HEK293 (cell line): Measurements from ENCODE around the gene SKA2.

Experiments used
- CTCF ChIA-PET: fragments of 350-600 bp; formaldehyde crosslinking; extraction: SDS; loops from one replicate; lab custom pipeline; 2021; ENCODE audit warnings: antibody characterized with exemption; lab: Yijun Ruan, JAX
- POLR2A ChIA-PET: fragments of 300-600 bp; formaldehyde crosslinking; extraction: SDS; loops from one replicate; lab custom pipeline; 2020; ENCODE audit warnings: antibody characterized with exemption, inconsistent platforms; lab: Yijun Ruan, JAX
- H3K27ac ChIP-seq: fragments of 200-500 bp; sonication (Bioruptor generic); 2 replicates; pipeline ENCODE4 v1.5.1; 2014; ENCODE audit warnings: low read depth, low read length, control low read depth, inconsistent platforms; ENCODE audit errors: extremely low read depth
- H3K36me3 ChIP-seq, 2 experiments: fragments of 200-500 bp in 1 of 2; sonication (Bioruptor generic) in 1 of 2; 1 replicate in 1 of 2; 2 replicates in 1 of 2; pipeline ENCODE4 v1.5.1; 2014 to 2017; ENCODE audit warnings: inconsistent platforms in 2 of 2, low read length in 2 of 2; ENCODE audit not compliant: control insufficient read depth in 2 of 2, insufficient read depth in 1 of 2
- H3K4me1 ChIP-seq: fragments of 200-500 bp; sonication (Bioruptor generic); 2 replicates; pipeline ENCODE4 v1.5.1; 2014; ENCODE audit warnings: mild to moderate bottlenecking, low read length, inconsistent platforms; ENCODE audit not compliant: control insufficient read depth, insufficient read depth
- H3K4me3 ChIP-seq: 2 replicates; pipeline ENCODE4 v1.5.1; 2011; ENCODE audit warnings: low read depth, mild to moderate bottlenecking, control low read depth, low read length, moderate library complexity
- H3K9me3 ChIP-seq: fragments of 200-500 bp; sonication (Bioruptor generic); 2 replicates; pipeline ENCODE4 v1.5.1; 2014; ENCODE audit warnings: low read depth, low read length, inconsistent platforms; ENCODE audit not compliant: control insufficient read depth, insufficient read depth
- SCRT2 ChIP-seq: fragments of 450-650 bp; formaldehyde crosslinking; IDR thresholded peaks from 2 replicates; pipeline ENCODE4 v1.5.1; 2016; ENCODE audit warnings: missing biosample characterization, missing genetic modification characterization
- SP7 ChIP-seq: fragments of 450-650 bp; formaldehyde crosslinking; IDR thresholded peaks from 2 replicates; pipeline ENCODE4 v1.5.1; 2016; ENCODE audit warnings: missing biosample characterization, missing genetic modification characterization
- ZBTB10 ChIP-seq: fragments of 450-650 bp; formaldehyde crosslinking; IDR thresholded peaks from 2 replicates; pipeline ENCODE4 v1.5.1; 2016; ENCODE audit warnings: missing biosample characterization, missing genetic modification characterization
- ZBTB17 ChIP-seq: fragments of 450-650 bp; formaldehyde crosslinking; IDR thresholded peaks from 2 replicates; pipeline ENCODE4 v1.5.1; 2016; ENCODE audit warnings: missing biosample characterization, missing genetic modification characterization
- ZBTB20 ChIP-seq: fragments of 450-650 bp; formaldehyde crosslinking; IDR thresholded peaks from 2 replicates; pipeline ENCODE4 v1.5.1; 2016; ENCODE audit warnings: missing biosample characterization, missing genetic modification characterization
- ZBTB21 ChIP-seq: fragments of 450-650 bp; formaldehyde crosslinking; IDR thresholded peaks from 2 replicates; pipeline ENCODE4 v1.5.1; 2017; ENCODE audit warnings: missing biosample characterization, missing genetic modification characterization
- ZEB2 ChIP-seq: fragments of 450-650 bp; formaldehyde crosslinking; IDR thresholded peaks from 2 replicates; pipeline ENCODE4 v1.5.1; 2016; ENCODE audit warnings: missing biosample characterization, missing genetic modification characterization
- ZFHX2 ChIP-seq: fragments of 450-650 bp; formaldehyde crosslinking; conservative IDR thresholded peaks from 2 replicates; pipeline ENCODE4 v1.5.1; 2016; ENCODE audit warnings: missing biosample characterization, missing genetic modification characterization
- ZFP37 ChIP-seq: fragments of 450-650 bp; formaldehyde crosslinking; IDR thresholded peaks from 2 replicates; pipeline ENCODE4 v1.5.1; 2016; ENCODE audit warnings: missing biosample characterization, missing genetic modification characterization
- ZFP41 ChIP-seq: fragments of 450-650 bp; formaldehyde crosslinking; IDR thresholded peaks from 2 replicates; pipeline ENCODE4 v1.5.1; 2016; ENCODE audit warnings: missing biosample characterization, missing genetic modification characterization, borderline replicate concordance
- ZNF121 ChIP-seq: fragments of 450-650 bp; formaldehyde crosslinking; IDR thresholded peaks from 2 replicates; pipeline ENCODE4 v1.5.1; 2016; ENCODE audit warnings: missing biosample characterization, missing genetic modification characterization
- ZNF146 ChIP-seq: fragments of 450-650 bp; formaldehyde crosslinking; IDR thresholded peaks from 2 replicates; pipeline ENCODE4 v1.5.1; 2016; ENCODE audit warnings: missing biosample characterization, missing genetic modification characterization
- ZNF16 ChIP-seq: fragments of 450-650 bp; formaldehyde crosslinking; IDR thresholded peaks from 2 replicates; pipeline ENCODE4 v1.5.1; 2016; ENCODE audit warnings: low read depth, missing biosample characterization, missing genetic modification characterization
- ZNF223 ChIP-seq: fragments of 450-650 bp; formaldehyde crosslinking; IDR thresholded peaks from 2 replicates; pipeline ENCODE4 v1.5.1; 2016; ENCODE audit warnings: missing biosample characterization, missing genetic modification characterization
- ZNF266 ChIP-seq: fragments of 450-650 bp; formaldehyde crosslinking; IDR thresholded peaks from 2 replicates; pipeline ENCODE4 v1.5.1; 2016; ENCODE audit warnings: missing biosample characterization, missing genetic modification characterization, low read depth
- ZNF426 ChIP-seq: fragments of 450-650 bp; formaldehyde crosslinking; IDR thresholded peaks from 2 replicates; pipeline ENCODE4 v1.5.1; 2017; ENCODE audit warnings: missing biosample characterization, missing genetic modification characterization, mild to moderate bottlenecking, inconsistent platforms, moderate library complexity
- ZNF514 ChIP-seq: fragments of 450-650 bp; formaldehyde crosslinking; IDR thresholded peaks from 2 replicates; pipeline ENCODE4 v1.5.1; 2016; ENCODE audit warnings: missing biosample characterization, missing genetic modification characterization
- ZNF549 ChIP-seq: fragments of 450-650 bp; IDR thresholded peaks from 2 replicates; pipeline ENCODE4 v1.5.1; 2018; ENCODE audit warnings: missing biosample characterization, missing genetic modification characterization, mild to moderate bottlenecking, inconsistent platforms, moderate library complexity
- ZNF664 ChIP-seq: fragments of 450-650 bp; formaldehyde crosslinking; IDR thresholded peaks from 2 replicates; pipeline ENCODE4 v1.5.1; 2016; ENCODE audit warnings: missing biosample characterization, missing genetic modification characterization
- ZNF747 ChIP-seq: fragments of 450-650 bp; formaldehyde crosslinking; IDR thresholded peaks from 2 replicates; pipeline ENCODE4 v1.5.1; 2016; ENCODE audit warnings: missing biosample characterization, missing genetic modification characterization
- TF ChIP-seq, protein P1 (sequence below): fragments of 450-650 bp; formaldehyde crosslinking; IDR thresholded peaks from 2 replicates; pipeline ENCODE4 v1.5.1; 2017; ENCODE audit warnings: missing biosample characterization, missing genetic modification characterization
- TF ChIP-seq, protein P2 (sequence below): fragments of 450-650 bp; formaldehyde crosslinking; IDR thresholded peaks from 2 replicates; pipeline ENCODE4 v1.5.1; 2016; ENCODE audit warnings: missing biosample characterization, missing genetic modification characterization

The SKA2 gene

DNA sequence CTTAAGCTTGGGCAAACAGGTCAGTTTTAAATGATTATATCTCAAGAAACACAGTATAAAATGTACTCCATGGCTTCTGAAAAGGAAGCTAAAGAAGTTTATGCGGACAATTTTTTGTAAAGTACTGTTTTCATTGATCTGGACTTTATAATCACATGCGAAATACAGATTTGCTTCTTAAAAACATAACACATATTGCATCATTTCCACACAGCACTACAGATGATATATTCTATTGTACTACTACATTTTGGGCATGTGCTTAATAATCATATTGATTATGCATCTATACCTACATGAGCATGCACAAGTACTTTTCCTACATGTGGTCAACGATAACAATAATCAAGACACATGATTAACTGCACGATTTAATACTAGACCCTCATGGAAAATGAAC, 70.8 kb downstream of the SKA2 start:
- Histone ChIP-seq H3K4me1 (no peaks in the 10 kb centered on the region), H3K9me3 (no peaks in the 10 kb centered on the region), H3K36me3 (peaks cover 58 to 62% of the 10 kb centered on the region in 2 experiments), H3K27ac (no peak overlapping the region), H3K4me3 (no peak overlapping the region)
- POLR2A ChIA-PET: no interaction called here
- TF ChIP-seq ZNF664 (tag by site-specific recombination) (peak; percentile 74), ZNF549 (tag by site-specific recombination) (no peak)
- CTCF ChIA-PET: no interaction called here

DNA sequence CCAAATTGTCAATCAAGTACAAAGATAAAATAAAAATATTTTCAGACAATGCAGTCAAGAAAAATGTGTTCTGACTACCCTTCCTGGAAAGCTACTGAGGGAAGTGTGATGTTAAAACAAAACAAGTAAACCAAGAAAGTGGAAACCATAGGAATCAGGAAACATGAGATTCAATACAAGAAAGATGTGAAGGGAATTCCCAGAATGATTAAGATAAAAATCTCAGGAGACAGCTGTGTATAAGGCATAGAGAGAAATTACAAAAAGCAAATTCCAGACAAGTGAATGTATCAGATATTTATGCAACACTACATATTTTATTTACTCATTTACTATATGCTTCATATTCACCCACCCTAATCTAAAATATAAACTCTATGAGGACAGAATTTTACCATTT, 80.5 kb downstream of the SKA2 start:
- TF ChIP-seq ZEB2 (tag by site-specific recombination) (no peak), SCRT2 (tag by site-specific recombination) (no peak), ZNF266 (tag by site-specific recombination) (no peak), ZNF426 (tag by site-specific recombination) (no peak), ZNF146 (tag by site-specific recombination) (no peak), ZFP37 (no peak), ZNF514 (tag by site-specific recombination) (no peak), ZNF223 (no peak), ZBTB21 (tag by site-specific recombination) (no peak), ZFHX2 (tag by site-specific recombination) (no peak), ZFP41 (tag by site-specific recombination) (no peak), ZBTB10 (tag by site-specific recombination) (no peak), ZNF747 (tag by site-specific recombination) (no peak), ZNF16 (no peak), SP7 (tag by site-specific recombination) (no peak), ZBTB17 (tag by site-specific recombination) (no peak), ZNF121 (tag by site-specific recombination) (no peak), ZBTB20 (tag by site-specific recombination) (no peak)
- TF ChIP-seq, protein P1, sequence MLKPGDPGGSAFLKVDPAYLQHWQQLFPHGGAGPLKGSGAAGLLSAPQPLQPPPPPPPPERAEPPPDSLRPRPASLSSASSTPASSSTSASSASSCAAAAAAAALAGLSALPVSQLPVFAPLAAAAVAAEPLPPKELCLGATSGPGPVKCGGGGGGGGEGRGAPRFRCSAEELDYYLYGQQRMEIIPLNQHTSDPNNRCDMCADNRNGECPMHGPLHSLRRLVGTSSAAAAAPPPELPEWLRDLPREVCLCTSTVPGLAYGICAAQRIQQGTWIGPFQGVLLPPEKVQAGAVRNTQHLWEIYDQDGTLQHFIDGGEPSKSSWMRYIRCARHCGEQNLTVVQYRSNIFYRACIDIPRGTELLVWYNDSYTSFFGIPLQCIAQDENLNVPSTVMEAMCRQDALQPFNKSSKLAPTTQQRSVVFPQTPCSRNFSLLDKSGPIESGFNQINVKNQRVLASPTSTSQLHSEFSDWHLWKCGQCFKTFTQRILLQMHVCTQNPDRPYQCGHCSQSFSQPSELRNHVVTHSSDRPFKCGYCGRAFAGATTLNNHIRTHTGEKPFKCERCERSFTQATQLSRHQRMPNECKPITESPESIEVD: no peak
- TF ChIP-seq, protein P2, sequence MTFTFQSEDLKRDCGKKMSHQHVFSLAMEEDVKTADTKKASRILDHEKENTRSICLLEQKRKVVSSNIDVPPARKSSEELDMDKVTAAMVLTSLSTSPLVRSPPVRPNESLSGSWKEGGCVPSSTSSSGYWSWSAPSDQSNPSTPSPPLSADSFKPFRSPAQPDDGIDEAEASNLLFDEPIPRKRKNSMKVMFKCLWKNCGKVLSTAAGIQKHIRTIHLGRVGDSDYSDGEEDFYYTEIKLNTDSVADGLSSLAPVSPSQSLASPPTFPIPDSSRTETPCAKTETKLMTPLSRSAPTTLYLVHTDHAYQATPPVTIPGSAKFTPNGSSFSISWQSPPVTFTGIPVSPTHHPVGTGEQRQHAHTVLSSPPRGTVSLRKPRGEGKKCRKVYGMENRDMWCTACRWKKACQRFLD: no peak
- Histone ChIP-seq H3K4me1 (no peaks in the 10 kb centered on the region), H3K36me3 (peaks cover 53 to 64% of the 10 kb centered on the region in 2 experiments), H3K27ac (no peak overlapping the region), H3K9me3 (no peaks in the 10 kb centered on the region), H3K4me3 (no peak overlapping the region)
- ChIA-PET POLR2A (no interaction called here), CTCF (no interaction called here)
